Measurements from ENCODE around the gene OSTF1. TPM values are rescaled to one million over a fixed set of nuclear protein-coding genes. Genes with fewer than 3 reads are reported as not detected.

OSTF1 gene
- polyA plus RNA-seq, 6 donors from 2014 or later, result 161 to 268 (median 200) TPM

DNA sequence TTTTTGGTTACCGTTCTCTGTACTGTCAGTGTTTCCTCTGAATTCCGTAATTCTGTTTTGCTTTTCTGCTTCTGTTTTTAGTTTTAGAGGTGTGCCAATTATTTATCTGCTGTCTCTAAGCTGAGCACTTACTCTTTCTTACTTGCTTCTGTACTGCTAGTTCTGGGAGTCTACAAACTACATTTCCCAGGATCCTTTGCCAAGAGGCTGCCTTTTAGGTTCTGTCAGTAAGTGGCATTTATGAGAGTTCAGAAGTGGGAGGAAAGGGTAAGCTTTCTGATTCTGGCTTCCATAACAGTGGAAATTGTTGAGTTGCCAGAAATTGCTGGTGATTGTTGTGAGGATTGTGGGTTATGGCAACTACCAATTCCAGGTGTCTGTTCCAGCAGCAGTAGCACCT lies 102.4 kb downstream of the OSTF1 start:
- Mint-ChIP-seq H3K4me3 (no peak overlapping the region), H3K27ac (no peak overlapping the region), H3K4me1 (no peaks in the 10 kb centered on the region), H3K27me3 (peaks cover 0 to 8% (median 3%) of the 10 kb centered on the region in 3 donors), H3K36me3 (peaks cover 0 to 8% of the 10 kb centered on the region in 2 donors), H3K9me3 (no peaks in the 10 kb centered on the region)
- DNase-seq (no peak), ATAC-seq (ENCODE audit: low read depth in 2 of 2) (no peak)

Other genes with a start within 250 kb of the OSTF1 start
- not detected for gene TRPM6, start 200.6 kb upstream of the OSTF1 start, polyA plus RNA-seq (ENCODE audit: low read depth in 6 of 6)
- 1 to 10 TPM; 1.3 to 4.7 (median 3.8) TPM for gene C9orf40, start 135.6 kb upstream of the OSTF1 start, polyA plus RNA-seq (ENCODE audit: low read depth in 6 of 6)
- gene CARNMT1, start 60.2 kb upstream of the OSTF1 start, polyA plus RNA-seq (ENCODE audit: low read depth in 6 of 6), result 10 to 100 TPM in 2 of 6 donors, 1 to 10 TPM in 4; 8.5 to 13.7 (median 9.2) TPM
- 10 to 100 TPM in 5 of 6 donors, 1 to 10 TPM in 1; 9.4 to 33.5 (median 13.8) TPM for gene NMRK1, start 359 bp upstream of the OSTF1 start, polyA plus RNA-seq (ENCODE audit: low read depth in 6 of 6)

All from naive B cell (primary cell).